Liver (tissue), 9 donors: Measurements from ENCODE around the gene NDUFA12. TPM values are rescaled to one million over a fixed set of nuclear protein-coding genes. Genes with fewer than 3 reads are reported as not detected.

Experiments used
- DNase-seq: peaks from one replicate; pipeline ENCODE4 v3.0.0-alpha.2; 2017; ENCODE audit warnings: low spot score
- H3K27ac ChIP-seq, 2 donors: one replicate each; pipeline ENCODE4 v1.7.0; 2013; ENCODE audit warnings: inconsistent platforms in 2 of 2, low read length in 2 of 2, control low read depth in 1 of 2, low read depth in 1 of 2, mild to moderate bottlenecking in 1 of 2
- H3K27me3 ChIP-seq, 4 donors: one replicate each; pipeline versions ENCODE4 v1.6.1 to v1.7.0; 2013; ENCODE audit warnings: low read length in 3 of 4, inconsistent platforms in 1 of 4, mild to moderate bottlenecking in 1 of 4, moderate library complexity in 1 of 4; ENCODE audit not compliant: control insufficient read depth in 4 of 4, insufficient read depth in 4 of 4
- H3K36me3 ChIP-seq, 4 donors: one replicate each; pipeline versions ENCODE4 v1.6.1 to v1.7.0; 2013; ENCODE audit warnings: low read length in 3 of 4, mild to moderate bottlenecking in 3 of 4, low read depth in 1 of 4, moderate library complexity in 1 of 4; ENCODE audit not compliant: control insufficient read depth in 4 of 4, insufficient read depth in 3 of 4
- H3K4me1 ChIP-seq, 4 donors: one replicate each; pipeline versions ENCODE4 v1.6.1 to v1.7.0; 2013; ENCODE audit warnings: low read length in 3 of 4, mild to moderate bottlenecking in 3 of 4, moderate library complexity in 1 of 4; ENCODE audit not compliant: control insufficient read depth in 4 of 4, insufficient read depth in 4 of 4
- H3K4me3 ChIP-seq, 3 donors: one replicate each; pipeline versions ENCODE4 v1.6.1 to v1.7.0; 2013; ENCODE audit warnings: low read length in 3 of 3, control low read depth in 1 of 3, low read depth in 1 of 3, mild to moderate bottlenecking in 1 of 3
- H3K9ac ChIP-seq, 2 donors: one replicate each; pipeline ENCODE4 v1.7.0; 2013; ENCODE audit warnings: low read length in 2 of 2, mild to moderate bottlenecking in 2 of 2, moderate library complexity in 2 of 2, control low read depth in 1 of 2, low read depth in 1 of 2
- H3K9me3 ChIP-seq, 4 donors: one replicate each; pipeline versions ENCODE4 v1.6.1 to v1.7.0; 2013; ENCODE audit warnings: low read length in 3 of 4; ENCODE audit not compliant: control insufficient read depth in 4 of 4
- CTCF ChIP-seq: fragments of 150-350 bp; IDR thresholded peaks from 2 replicates; pipeline ENCODE4 v1.5.1; 2017; ENCODE audit warnings: improper control_type of control experiment, low read depth, low read length; ENCODE audit not compliant: missing input control
- FOXA1 ChIP-seq: IDR thresholded peaks from 2 replicates; pipeline ENCODE4 v1.6.1; 2016; ENCODE audit warnings: antibody characterized with exemption
- FOXA2 ChIP-seq: IDR thresholded peaks from 2 replicates; pipeline ENCODE4 v1.6.1; 2016; ENCODE audit warnings: antibody characterized with exemption
- GABPA ChIP-seq, 2 donors: IDR thresholded peaks in 1 of 2; conservative IDR thresholded peaks in 1 of 2; 2 replicates each; pipeline ENCODE4 v1.6.1; 2016; ENCODE audit warnings: antibody characterized with exemption in 2 of 2, mild to moderate bottlenecking in 1 of 2, moderate library complexity in 1 of 2
- HNF4A ChIP-seq, 2 donors: conservative IDR thresholded peaks; 2 replicates each; pipeline ENCODE4 v1.6.1; 2016; ENCODE audit warnings: antibody characterized with exemption in 2 of 2, mild to moderate bottlenecking in 2 of 2
- HNF4G ChIP-seq: IDR thresholded peaks from 2 replicates; pipeline ENCODE4 v1.6.1; 2016; ENCODE audit warnings: antibody characterized with exemption
- MAX ChIP-seq: IDR thresholded peaks from 2 replicates; pipeline ENCODE4 v1.6.1; 2016; ENCODE audit warnings: antibody characterized with exemption
- RAD21 ChIP-seq, 2 donors: IDR thresholded peaks; 2 replicates each; pipeline ENCODE4 v1.6.1; 2016; ENCODE audit warnings: antibody characterized with exemption in 2 of 2, mild to moderate bottlenecking in 2 of 2
- REST ChIP-seq: IDR thresholded peaks from 2 replicates; pipeline ENCODE4 v1.6.1; 2016; ENCODE audit warnings: antibody characterized with exemption, mild to moderate bottlenecking
- RXRA ChIP-seq, 2 donors: IDR thresholded peaks; 2 replicates each; pipeline ENCODE4 v1.6.1; 2017 to 2018; ENCODE audit warnings: antibody characterized with exemption in 2 of 2, mild to moderate bottlenecking in 1 of 2
- SP1 ChIP-seq: IDR thresholded peaks from 2 replicates; pipeline ENCODE4 v1.6.1; 2018; ENCODE audit warnings: antibody characterized with exemption, mild to moderate bottlenecking
- TAF1 ChIP-seq: conservative IDR thresholded peaks from 2 replicates; pipeline ENCODE4 v1.6.1; 2016; ENCODE audit warnings: antibody characterized with exemption, mild to moderate bottlenecking
- ZBTB33 ChIP-seq: IDR thresholded peaks from 2 replicates; pipeline ENCODE4 v1.6.1; 2016; ENCODE audit warnings: antibody characterized with exemption
- WGBS: extraction: QIAGEN DNeasy Blood & Tissue Kit; methylation state at CpG from one replicate; pipeline ENCODE4 v1.1.7; 2013; 5-methylcytosine and 5-hydroxymethylcytosine counted together
- polyA plus RNA-seq, 2 donors: library from polyadenylated mRNA; stranded (reverse) in 1 of 2; unstranded in 1 of 2; fragments of 200-250 nt in 1 of 2; fragments of >200 nt in 1 of 2; fragmentation: Nextera tagmentation in 1 of 2; extraction: Ambion mirVana in 1 of 2; gene quantifications; one replicate each; pipeline versions ENCODE4 v1.2.1 to v1.2.3, GENCODE V29; 2013 to 2015
- total RNA-seq, 2 donors: library from RNA; depleted of rRNA; stranded (reverse); fragments of >200 nt; gene quantifications; one replicate each; pipeline ENCODE4 v1.2.3, GENCODE V29; 2014
- donor health status: healthy.
- donor health status: healthy.
- donor health status: healthy.
- donor health status: healthy.
- donor health status: healthy.

The NDUFA12 gene
- total and polyA plus RNA-seq, 4 donors, result 34.8 to 91.8 (median 57.4) TPM

GRCh38 chr12:94983321-94983720 is 20.2 kb downstream of the NDUFA12 start:
- H3K9me3 ChIP-seq, result no peaks in the 10 kb centered on the region
- H3K9ac ChIP-seq, result no peak overlapping the region
- DNase-seq, result no peak
- no peaks in the 10 kb centered on the region for H3K36me3 ChIP-seq
- H3K4me1 ChIP-seq, result no peaks in the 10 kb centered on the region
- no peak overlapping the region for H3K27ac ChIP-seq
- 100% methylated on average over 2 of the region's 2 CpGs for WGBS
- no peak overlapping the region for H3K4me3 ChIP-seq
- TF ChIP-seq MAX, result no peak
- TF ChIP-seq SP1, result no peak
- no peak for TF ChIP-seq GABPA (IDR thresholded peaks at IDR 0.05 in 1 of 2, conservative IDR thresholded peaks at IDR 0.05 in 1 of 2)
- no peak for TF ChIP-seq HNF4G
- TF ChIP-seq RXRA (IDR thresholded peaks at IDR 0.05), result no peak
- no peak for TF ChIP-seq RAD21 (IDR thresholded peaks at IDR 0.05)
- TF ChIP-seq FOXA1, result no peak
- no peak for TF ChIP-seq TAF1
- H3K27me3 ChIP-seq, result no peaks in the 10 kb centered on the region

- H3K4me3 ChIP-seq, result no peak overlapping the region
- DNase-seq, result no peak
- H3K36me3 ChIP-seq, result no peaks in the 10 kb centered on the region
- TF ChIP-seq FOXA2 (no peak), ZBTB33 (no peak), RAD21 (IDR thresholded peaks at IDR 0.05) (no peak), REST (no peak), FOXA1 (no peak)
- WGBS, result 79% methylated on average over 7 of the region's 7 CpGs
- H3K9ac ChIP-seq, result no peak overlapping the region
- H3K27ac ChIP-seq, result no peak overlapping the region
- H3K9me3 ChIP-seq, result no peaks in the 10 kb centered on the region
- H3K27me3 ChIP-seq, result no peaks in the 10 kb centered on the region
- H3K4me1 ChIP-seq, result no peaks in the 10 kb centered on the region
These were observed 21.0 kb downstream of the NDUFA12 start for GRCh38 chr12:94982456-94982855.

GRCh38 chr12:94980577-94980976 is 22.9 kb downstream of the NDUFA12 start:
- H3K9ac ChIP-seq, result no peak overlapping the region
- WGBS, result 64% methylated on average over 4 of the region's 4 CpGs
- no peak for DNase-seq
- H3K27me3 ChIP-seq, result no peaks in the 10 kb centered on the region
- H3K27ac ChIP-seq, result no peak overlapping the region
- H3K4me3 ChIP-seq, result no peak overlapping the region
- H3K36me3 ChIP-seq, result no peaks in the 10 kb centered on the region
- TF ChIP-seq CTCF, result peak; percentile 11
- TF ChIP-seq TAF1, result no peak
- no peak for TF ChIP-seq HNF4A (conservative IDR thresholded peaks at IDR 0.05)
- TF ChIP-seq RAD21 (IDR thresholded peaks at IDR 0.05), result peak; percentile 57 to 62
- no peak for TF ChIP-seq GABPA (IDR thresholded peaks at IDR 0.05 in 1 of 2, conservative IDR thresholded peaks at IDR 0.05 in 1 of 2)
- TF ChIP-seq SP1, result no peak
- H3K9me3 ChIP-seq, result no peaks in the 10 kb centered on the region
- H3K4me1 ChIP-seq, result no peaks in the 10 kb centered on the region
